Measurements from ENCODE around the gene RAB31.

Gene RAB31

DNA sequence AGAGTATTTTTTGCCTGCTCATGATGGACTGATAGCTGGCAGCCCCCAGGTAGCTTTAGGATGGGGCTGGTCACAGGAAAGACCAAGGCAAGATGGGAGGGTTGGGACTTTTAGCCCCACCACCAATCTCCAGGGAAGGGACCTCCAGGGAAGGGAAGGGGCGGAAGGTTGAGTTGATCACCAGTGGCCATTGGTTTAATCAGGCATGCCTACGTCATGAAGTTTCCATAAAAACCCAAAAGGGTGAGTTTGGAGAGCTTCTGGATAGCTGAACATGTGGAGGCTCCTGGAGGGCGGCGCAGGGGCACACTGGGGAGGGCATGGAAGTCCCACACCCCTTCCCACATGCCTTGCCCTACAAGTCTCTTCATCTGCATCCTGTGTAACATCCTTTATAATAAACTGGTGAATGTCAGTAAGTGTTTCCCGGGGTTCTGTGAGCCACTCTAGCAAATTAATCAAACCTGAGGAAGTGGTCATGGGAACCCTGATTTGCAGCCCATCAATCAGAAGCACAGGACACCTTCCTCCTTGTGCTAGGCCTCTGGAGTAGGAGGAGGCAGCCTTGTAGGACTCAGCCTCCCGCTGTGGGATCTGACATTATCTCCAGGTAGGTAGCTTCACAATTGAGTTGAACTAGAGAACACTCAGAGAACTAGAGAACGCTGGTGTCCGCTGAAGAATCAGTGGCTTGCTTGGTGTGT, 30.3 kb downstream of the RAB31 start:
- no peak for DNase-seq

DNA sequence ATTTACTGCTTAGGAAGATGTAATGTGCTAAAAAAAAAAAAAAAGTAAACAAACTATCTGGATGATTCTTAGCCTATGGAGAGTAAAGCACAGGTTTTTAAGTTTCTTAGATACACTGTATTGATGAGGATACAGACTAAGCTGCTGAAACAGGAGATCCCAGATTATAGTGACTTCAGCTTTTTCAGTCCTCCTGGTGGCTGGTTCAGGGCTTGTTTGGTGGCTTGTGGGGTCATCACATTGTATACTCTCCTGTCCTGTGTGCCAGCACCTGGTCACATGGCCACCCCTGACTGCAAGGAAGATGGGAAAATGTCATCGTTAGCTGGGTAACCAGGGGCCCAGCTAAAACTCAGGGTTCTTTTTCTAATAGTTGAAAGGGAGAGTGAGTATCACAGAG, 31.4 kb downstream of the RAB31 start:
- no peak for DNase-seq

DNA sequence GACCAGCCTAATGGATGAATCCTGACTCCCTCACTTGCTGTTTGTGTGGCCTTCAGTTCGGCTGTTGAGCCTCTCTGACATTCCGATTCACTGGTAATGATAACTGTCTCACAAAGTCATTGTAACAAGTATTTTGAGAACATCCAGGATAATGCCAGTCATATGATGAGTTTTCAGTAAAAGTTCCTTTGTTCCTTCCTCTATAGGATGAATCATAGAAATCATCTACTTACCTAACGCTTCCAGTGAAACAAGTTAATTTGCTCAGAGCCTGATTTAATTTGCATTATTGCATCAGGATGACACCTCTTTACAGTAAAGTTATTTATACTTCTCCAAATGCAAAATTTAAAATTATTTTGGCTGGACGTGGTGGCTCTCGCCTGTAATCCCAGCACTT, 32.0 kb downstream of the RAB31 start:
- peak; percentile 38 for DNase-seq

DNA sequence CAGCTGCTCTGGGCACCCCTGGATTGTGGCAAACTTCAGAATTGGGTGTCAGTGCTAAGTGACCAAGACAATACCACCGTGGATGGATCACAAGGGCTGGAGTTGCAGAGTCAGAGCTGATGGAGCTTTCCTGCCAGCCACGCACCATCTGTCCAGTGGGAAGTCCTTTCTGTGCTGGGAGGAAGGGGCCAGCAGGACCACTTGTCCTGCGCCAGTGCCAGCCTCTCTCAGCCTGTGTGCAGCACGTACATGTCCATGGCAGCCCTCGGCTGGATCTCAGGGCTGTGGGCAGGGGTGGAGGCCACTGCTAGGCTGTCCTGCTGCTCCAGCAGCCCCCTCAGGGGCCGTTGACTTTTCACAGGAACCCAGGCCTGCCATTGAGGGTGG, 33.3 kb downstream of the RAB31 start:
- DNase-seq: no peak

DNA sequence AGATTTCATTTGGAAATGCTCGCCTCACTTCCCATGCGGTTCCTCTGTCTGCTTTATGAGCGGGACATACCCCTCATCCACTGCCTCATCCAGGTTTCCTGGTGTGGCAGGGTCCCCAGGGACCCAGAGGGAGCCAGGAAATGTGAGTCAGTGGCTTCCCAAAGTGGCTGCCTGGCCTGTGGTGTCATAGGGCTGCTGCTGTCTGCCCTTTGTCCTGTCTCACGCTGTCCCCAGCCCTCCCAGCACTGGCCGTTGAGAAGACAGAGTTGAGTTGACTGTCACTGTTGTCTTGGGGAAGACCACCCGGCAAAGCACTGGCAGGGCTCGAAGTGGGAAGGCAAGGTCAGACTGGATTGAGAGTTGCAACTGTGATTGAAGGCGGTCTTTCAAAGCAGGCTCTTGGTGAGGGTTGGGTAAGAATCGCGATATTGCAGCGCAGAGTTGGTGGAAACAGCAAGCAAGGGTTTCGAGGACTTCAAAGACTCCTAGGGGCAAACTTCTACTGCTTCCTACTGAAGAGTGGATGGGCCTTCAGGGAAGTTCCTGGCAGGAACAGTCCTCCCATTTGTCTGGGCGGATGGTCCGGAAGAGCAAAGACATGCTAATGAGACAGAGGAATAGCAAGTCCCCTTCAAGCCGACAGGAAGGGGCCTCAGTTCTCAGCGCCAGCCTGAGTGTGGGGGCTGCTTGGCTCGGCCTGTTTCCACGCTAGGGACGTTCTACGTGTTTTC, 33.9 kb downstream of the RAB31 start:
- peak; percentile 93 for DNase-seq

DNA sequence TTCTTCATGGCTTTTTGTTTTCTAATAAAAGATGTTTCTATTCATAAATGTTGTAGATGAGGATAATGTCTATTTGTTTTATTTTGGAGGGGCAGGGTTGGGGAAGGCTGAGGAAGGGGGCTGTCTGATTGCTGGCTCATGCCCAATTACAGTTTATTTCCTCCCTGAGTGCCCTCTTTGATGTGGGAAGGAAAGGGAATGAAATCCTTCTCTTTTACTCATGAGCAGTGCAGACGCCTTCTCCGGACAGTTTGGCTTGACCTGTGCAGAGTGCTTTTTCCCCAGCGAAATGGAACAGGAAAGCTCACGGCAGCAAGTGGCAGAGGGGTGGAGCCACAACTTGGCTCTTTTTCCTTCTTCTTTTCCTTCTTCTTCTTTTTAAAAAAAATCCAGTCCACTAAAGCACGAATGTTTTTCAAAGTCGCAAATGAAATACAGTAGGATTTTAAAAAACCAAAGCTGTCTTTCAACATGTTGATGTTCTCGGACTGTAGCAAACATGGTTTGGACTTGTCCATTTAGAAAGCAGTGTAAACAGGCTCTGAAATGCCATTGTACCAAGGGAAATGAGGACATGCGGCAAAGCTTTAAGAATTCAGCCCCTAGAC, 34.5 kb downstream of the RAB31 start:
- peak; percentile 60 for DNase-seq

DNA sequence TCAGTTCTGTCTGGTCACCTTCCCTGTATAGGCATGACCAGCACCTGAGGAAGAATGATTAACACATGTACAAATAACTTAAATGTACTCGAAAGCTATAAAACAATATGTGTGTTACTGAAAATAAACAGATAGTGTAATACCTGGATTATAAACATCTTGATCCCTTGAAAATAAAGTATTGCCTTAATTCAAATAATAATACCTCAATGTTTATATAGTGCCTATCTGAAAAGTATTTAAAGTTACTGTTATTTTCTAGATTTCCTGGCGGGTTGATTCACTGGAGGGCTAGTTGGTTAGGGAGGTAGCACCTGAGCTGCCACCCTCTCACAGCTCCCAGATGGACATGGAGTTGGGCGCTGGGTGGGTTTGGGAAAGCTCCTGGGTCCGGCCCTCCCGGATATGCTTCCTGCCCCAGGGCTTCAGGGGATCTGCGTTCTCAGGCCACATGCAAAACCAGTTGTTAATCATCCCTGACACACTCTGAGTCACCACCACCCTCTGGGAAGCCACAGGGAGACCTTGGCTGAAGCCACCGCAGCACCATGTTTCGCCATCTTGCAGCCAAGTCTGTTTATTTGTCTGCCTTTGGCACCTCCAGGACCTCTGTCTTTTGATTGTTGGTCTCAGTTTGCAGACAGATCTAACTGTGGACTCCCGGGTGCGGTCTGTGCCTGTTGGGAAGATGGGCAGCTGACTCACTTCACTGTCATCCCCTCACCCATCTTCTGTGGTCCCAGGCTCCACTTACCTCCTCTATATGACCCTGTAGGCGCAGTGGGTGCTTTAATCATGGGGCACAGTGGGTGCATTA, 35.3 kb downstream of the RAB31 start:
- peak; percentile 99 for DNase-seq

DNA sequence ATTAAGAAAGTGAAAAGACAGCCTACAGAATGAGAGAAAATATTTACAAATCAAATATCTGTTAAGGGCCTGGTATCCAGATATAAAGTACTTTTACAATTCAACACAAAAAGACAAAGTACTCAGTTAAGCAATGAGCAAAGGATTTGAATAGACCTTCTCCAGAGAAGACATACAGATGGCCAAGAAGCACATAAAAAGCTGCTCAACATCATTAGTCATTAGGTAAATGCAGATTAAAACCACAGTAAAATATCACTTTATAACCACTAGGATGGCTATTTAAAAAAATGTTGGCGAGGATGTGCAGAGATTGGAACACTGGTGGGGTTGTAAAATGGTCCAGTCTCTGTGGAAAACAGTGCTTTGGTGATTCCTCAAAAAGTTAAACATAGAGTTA, 38.9 kb downstream of the RAB31 start:
- DNase-seq: peak; percentile 36

DNA sequence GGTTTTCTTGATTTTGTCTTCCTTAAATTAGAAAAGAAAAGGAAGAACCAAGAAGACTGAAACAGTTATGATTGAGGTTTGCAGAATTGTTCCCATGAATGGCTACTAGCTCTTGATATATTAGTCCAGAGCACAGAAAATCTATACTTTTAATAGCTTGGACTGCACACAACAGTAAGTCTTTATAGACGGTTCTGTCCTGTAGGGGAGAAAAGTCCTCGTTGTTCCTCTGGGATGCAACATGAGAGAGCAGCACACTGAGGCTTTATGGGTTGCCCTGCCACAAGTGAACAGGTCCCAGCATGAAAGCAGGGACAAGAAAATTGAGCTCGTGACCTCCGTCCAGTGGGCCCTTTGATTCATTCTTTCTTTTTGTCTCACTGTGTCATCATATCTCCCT, 41.5 kb downstream of the RAB31 start:
- DNase-seq: no peak

DNA sequence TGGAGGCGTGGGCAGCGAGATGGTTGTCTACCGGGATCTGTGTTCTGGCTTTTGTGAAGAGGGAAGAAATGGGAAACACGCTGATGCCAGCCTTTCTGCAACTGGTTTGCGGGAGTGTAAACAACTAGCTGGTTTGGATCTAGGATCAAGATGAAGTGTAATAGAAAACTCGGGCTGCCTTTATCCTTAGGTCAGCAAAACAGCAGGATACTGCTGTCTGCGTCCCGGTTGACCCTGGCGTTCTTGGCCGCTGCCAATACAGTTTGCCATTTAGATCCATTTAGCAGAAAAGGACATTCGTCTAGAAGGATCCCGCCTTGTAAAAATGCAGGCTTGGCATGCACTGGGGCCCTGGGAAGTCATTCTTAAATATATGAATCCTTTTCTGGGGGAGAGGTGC, 42.0 kb downstream of the RAB31 start:
- DNase-seq: no peak

DNA sequence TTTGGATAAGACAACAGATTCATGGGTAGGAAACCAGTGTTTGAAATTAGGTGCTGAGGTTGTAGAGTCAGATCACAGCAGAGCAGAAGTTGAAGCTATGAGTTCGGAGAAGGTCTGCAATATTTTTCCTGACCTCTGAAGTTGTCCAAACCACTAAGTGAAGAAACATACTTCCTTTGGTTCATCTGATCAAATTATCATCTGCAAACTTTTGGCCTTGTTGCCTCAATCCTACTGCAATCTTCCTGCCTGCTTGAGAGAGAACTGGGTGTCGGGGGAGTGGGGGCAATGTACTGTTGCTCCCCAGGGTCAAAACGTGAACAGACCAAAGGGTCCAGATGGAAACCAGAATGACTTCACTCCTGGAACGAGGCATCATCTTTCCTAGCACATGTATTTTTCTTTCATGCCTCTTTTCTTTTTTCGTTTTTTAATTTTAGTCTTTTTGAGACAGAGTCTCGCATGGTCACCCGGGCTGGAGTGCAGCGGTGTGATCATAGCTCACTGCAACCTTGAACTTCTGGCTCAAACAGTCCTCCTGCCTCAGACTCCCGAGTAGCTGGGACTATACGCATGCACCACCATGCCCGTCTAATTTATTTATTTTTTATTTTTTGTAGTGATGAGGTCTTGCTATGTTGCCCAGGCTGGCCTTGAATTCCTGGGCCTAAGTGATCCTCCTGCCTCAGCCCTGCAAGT, 42.7 kb downstream of the RAB31 start:
- DNase-seq: no peak

DNA sequence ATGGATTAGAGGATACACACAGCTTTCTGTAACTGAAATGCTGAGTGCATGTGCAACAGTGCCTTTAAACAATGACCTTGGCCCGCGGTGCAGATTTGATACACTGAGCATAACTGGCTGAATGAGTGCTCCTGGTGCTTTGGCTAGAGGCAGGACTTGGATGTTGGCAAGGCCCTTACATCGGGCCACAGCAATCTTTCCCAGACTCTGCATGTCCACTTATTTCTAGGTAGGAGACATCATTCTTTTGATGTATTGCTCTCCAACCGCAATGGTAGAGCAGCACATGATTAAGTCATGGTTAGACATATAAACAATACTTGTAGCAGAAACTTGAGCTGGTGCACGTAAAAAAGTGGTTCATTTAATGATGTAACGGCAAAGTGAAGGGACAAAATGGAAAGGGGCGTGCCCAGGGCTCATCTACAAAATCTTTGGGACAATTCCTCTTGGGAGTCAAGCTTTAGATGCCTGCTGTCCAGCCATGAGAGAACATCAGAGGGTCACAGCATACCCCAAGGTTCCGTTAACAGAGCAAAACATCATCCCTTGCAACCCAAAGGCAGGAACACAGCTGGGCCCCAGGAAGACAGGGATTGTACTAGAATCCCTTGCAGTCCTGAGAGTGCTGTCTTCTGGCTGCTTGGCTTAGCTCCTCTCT, 43.4 kb downstream of the RAB31 start:
- no peak for DNase-seq

DNA sequence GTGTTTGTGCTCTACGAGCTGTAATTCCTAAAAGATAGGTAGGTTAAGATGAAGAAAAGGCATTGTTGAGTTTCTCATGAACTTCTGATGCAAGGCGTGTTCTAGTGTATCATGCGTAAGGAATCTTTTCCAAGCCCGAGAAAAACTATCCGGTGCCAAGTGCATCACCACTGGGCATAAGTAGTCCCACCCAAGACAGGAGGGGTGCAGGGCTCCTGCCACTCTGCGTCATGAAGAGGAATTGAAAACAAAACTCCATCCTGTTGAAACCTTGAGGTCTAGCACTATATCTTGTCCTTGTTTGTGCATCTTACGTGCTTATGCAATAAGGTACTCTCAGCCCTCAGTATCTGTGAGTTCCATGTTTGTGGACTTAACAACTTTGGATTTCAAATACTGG, 45.7 kb downstream of the RAB31 start:
- DNase-seq: peak; percentile 66

DNA sequence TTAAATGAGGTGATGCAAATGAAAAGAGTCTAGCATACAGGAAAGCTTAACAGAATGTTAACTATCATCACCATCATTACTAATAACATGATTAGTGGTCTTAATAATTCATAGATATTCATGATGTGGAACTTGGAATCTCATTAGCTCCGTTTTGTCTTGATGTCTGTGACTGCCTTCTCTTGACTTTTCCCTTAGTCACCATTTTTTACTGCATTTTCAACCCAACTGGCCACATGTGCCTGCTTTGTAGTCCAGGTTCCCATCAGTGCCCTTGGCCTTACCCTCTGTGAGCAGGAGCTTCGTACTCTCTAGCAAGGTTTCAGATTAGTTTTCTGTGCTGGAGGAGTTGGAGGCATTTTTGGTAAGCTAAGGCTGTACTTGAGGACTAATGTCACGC, 47.0 kb downstream of the RAB31 start:
- DNase-seq: no peak

DNA sequence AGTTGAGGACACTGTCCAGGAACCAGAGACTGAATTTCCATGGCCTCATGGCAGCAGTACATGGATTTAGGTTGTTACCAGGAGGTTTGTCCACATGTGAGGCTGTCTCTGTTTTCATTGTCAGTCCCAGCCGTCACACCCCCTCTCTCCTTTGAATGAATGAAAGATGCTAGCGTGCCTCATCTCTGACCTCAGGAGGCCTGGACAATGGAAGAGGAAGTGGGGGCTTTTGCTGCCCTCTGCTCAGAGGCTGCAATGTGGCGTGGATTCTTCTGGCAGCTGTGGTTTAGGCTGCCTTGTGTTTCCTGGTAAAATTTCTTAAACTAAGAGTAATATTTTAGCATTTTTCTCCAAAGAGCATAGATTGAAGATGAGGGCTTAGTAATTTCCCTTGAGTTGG, 47.5 kb downstream of the RAB31 start:
- DNase-seq: no peak

DNA sequence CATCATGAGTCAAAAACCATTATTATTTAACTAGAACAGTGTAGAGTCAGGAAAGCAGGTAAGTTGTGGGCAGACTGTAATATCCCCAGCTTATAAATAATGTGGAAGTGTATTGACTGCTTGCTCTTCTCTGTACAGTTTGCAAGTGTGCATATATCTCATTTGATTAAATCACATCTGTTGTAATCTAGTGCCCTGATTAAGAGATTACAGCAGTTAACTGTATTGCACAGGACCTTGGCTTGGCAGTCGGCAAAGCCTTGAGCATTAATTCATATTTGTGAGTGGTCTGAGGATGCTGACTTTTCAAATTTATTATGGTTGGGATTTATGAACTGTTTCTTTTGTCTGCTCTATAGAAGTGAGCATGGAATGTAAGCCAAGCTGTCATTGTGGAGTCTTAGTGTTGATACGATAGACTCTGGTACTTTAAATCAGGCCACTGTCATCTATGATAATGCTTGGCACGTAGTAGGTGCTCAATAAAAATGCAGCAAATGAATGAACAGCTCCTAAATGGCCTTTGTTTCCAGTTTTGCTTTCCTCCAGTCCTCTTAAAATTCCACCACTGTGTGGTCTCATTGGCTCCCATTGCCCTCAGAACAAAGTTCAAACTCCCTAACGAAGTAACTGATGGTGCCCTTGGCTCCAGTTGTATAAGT, 48.3 kb downstream of the RAB31 start:
- DNase-seq: no peak

DNA sequence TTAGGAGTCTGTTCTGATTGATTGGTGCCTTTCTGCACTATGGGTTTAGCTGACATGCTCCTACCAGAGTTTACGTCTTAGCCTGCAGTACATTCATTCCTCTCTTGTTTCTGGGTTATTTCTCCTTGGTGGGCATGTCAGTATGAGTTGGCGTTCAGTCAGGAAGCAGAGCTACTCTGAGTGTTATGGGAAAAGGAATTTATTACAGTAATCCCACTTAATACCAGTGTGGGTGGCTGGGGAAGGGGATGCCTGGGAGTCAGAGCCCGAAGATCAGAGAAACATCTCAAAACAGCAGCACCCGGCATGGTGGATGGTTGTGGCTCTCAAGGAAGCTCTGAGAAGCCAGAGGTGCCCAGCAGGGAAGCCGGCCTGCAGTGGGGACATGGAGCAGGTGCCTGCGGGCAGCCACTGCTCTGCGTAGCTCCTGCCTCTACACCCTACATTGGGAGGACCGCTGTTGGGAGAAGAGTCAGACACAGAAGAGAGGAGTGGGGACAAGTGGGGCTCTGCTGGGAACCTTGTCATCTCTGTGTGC, 48.9 kb downstream of the RAB31 start:
- DNase-seq: peak; percentile 31

DNA sequence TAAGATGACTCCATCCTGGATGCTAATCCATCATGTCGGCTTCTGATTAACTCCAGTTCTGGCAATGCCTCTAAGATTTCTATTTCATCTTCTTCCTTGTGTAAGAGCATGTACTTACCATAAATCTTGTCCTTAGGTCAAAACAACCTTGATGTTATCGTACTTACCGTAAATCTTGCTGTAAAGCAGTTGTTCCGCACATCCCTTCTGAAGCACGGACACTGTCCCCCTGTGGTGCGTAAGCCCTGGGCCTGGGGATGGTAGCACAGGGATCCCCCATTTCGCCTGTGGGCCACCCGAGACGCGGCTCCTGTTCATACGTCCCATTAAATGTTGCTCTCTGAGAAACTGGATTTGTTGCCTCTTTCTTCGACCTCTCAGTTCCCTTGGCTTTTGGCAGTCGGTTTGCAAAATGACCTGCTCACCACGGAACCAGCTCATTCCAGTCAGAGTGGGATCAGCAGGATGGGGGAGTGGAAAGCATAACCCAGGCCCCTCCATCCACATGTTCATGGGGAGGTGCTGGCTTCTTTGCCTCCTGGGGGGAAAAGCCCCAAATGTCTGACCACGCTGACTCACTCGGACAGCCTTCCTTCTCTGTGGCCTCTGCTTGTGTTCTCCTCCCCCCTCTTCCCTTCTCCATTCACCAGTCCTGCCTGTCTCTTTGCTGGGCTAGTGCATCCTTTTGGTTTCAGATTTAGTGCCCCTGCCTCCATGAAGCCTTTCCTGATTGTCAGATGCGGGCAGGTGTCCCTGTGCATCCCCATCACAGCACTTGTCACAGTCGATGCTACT, 49.9 kb downstream of the RAB31 start:
- DNase-seq: peak; percentile 83

DNA sequence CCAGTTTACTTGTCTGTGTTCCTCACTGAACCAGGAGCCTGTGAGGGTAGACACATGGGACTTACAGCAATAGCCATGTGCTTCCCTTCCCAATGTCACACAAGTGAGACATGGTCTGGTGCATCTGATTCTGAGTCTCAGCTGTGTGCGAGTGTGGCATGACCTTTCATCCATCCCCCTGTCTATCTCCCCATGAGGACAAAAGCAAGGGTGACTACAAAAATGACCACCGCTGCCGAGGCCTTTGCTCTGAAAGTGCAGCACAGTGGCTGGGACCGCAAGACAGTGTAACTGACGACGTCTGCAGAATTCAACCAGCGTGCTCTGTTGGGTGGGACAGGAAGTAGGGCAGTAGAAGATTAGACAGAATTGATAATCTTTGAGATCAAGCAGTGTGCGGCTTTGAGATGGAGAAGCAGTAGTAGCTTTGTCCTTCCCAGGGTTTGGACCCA, 50.5 kb downstream of the RAB31 start:
- no peak for DNase-seq

DNA sequence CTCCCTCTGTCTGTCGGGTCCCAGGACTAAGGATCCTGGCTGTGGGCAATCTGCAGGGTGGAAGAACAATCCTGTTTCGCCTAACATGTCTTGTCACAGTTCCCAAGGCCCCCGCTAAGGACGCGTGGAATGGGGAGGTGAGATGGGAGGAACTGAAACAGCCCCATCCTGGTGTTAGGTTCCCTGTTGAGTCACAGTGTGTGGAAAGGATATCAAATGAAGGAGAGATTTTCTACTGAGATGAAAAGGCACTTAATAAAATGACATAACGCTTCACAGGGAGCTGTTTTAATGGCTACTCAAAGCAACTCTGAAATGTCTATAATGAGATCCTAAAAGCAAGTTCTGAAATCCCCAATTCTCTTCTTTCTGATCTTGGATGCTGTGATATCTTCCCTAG, 52.5 kb downstream of the RAB31 start:
- peak; percentile 12 for DNase-seq

Measured in fibroblast of skin of back (primary cell).